GM18502 (cell line): ENCODE measurements around the gene ALAS1.
A peak's percentile ranks its signal among the peaks of the same experiment; 100 is the strongest.
"Not testable (repeated sequence)": the region's sequence is repeated elsewhere in the genome, so short reads cannot be mapped to it uniquely, and the experiment has no call there.

Experiments
- ATAC-seq: cut with Tn5 transposase; IDR thresholded peaks from one replicate; pipeline ENCODE4 v1.9.1; 2021; ENCODE audit warnings: mild to moderate bottlenecking; ENCODE audit not compliant: unreplicated experiment, poor library complexity

ALAS1 gene

GRCh38 chr3:52197842-52198625 lies at the start of gene ALAS1:
Gene ALAS1 (plus strand): TSS chr3:52198160. CDS start chr3:52199242, 1,082 bp downstream.
- ATAC-seq: peak; percentile 82

GRCh38 chr3:52149021-52149420 lies 48.9 kb upstream of the ALAS1 start:
- ATAC-seq: no peak

GRCh38 chr3:52149726-52150125 lies 48.2 kb upstream of the ALAS1 start:
- ATAC-seq: no peak

GRCh38 chr3:52150357-52150756 lies 47.6 kb upstream of the ALAS1 start:
- ATAC-seq: no peak

GRCh38 chr3:52150860-52151259 lies 47.1 kb upstream of the ALAS1 start:
- no peak for ATAC-seq

- ATAC-seq: not testable (repeated sequence)
Measured at GRCh38 chr3:52151991-52152390, 46.0 kb upstream of the ALAS1 start.

GRCh38 chr3:52153389-52154096 lies 44.4 kb upstream of the ALAS1 start:
- ATAC-seq: peak; percentile 17

GRCh38 chr3:52154135-52155094 lies 43.5 kb upstream of the ALAS1 start, which contains the start of gene POC1A:
Gene POC1A (minus strand): TSS chr3:52154423. CDS start chr3:52154372, 51 bp downstream.
- ATAC-seq: peak; percentile 80

- ATAC-seq: no peak
Measured at GRCh38 chr3:52155912-52156311, 42.0 kb upstream of the ALAS1 start.

- no peak for ATAC-seq
Measured at GRCh38 chr3:52159503-52159902, 38.5 kb upstream of the ALAS1 start.

GRCh38 chr3:52162250-52162872 lies 35.6 kb upstream of the ALAS1 start:
- no peak for ATAC-seq

- no peak for ATAC-seq
Measured at GRCh38 chr3:52167240-52167639, 30.7 kb upstream of the ALAS1 start.

- not testable (repeated sequence) for ATAC-seq
Measured at GRCh38 chr3:52170217-52170616, 27.7 kb upstream of the ALAS1 start.

GRCh38 chr3:52171514-52172261 lies 26.3 kb upstream of the ALAS1 start:
- no peak for ATAC-seq

- ATAC-seq: no peak
Measured at GRCh38 chr3:52172262-52172757, 25.6 kb upstream of the ALAS1 start.

GRCh38 chr3:52173101-52173500 lies 24.9 kb upstream of the ALAS1 start:
- ATAC-seq: no peak

GRCh38 chr3:52174896-52175295 lies 23.1 kb upstream of the ALAS1 start:
- no peak for ATAC-seq

- no peak for ATAC-seq
Measured at GRCh38 chr3:52175416-52176179, 22.4 kb upstream of the ALAS1 start.
